Suprapubic skin (tissue), 4 donors: ENCODE measurements around the gene IGLL5.

ENCODE experiments used
- EP300 ChIP-seq: sonication (generic); formaldehyde crosslinking; IDR thresholded peaks from one replicate; pipeline ENCODE4 v1.6.1; 2017; ENCODE audit warnings: antibody characterized with exemption
- POLR2A ChIP-seq, 2 donors: fragments of 450-650 bp; IDR thresholded peaks; one replicate each; pipeline ENCODE4 v1.6.1; 2017; ENCODE audit warnings: antibody characterized with exemption in 2 of 2, mild to moderate bottlenecking in 2 of 2, moderate library complexity in 2 of 2
- POLR2AphosphoS5 ChIP-seq, 3 donors: sonication (generic); formaldehyde crosslinking; IDR thresholded peaks; one replicate each; pipeline ENCODE4 v1.6.1; 2017; ENCODE audit warnings: antibody characterized with exemption in 3 of 3
- TF ChIP-seq, protein P1 (sequence below), 2 donors: fragments of 200-600 bp in 1 of 2; fragments of 450-650 bp in 1 of 2; sonication (generic) in 1 of 2; IDR thresholded peaks; one replicate each; pipeline ENCODE4 v1.5.1; 2016 to 2019; ENCODE audit warnings: antibody characterized with exemption in 2 of 2, mild to moderate bottlenecking in 1 of 2, moderate library complexity in 1 of 2

DNA sequence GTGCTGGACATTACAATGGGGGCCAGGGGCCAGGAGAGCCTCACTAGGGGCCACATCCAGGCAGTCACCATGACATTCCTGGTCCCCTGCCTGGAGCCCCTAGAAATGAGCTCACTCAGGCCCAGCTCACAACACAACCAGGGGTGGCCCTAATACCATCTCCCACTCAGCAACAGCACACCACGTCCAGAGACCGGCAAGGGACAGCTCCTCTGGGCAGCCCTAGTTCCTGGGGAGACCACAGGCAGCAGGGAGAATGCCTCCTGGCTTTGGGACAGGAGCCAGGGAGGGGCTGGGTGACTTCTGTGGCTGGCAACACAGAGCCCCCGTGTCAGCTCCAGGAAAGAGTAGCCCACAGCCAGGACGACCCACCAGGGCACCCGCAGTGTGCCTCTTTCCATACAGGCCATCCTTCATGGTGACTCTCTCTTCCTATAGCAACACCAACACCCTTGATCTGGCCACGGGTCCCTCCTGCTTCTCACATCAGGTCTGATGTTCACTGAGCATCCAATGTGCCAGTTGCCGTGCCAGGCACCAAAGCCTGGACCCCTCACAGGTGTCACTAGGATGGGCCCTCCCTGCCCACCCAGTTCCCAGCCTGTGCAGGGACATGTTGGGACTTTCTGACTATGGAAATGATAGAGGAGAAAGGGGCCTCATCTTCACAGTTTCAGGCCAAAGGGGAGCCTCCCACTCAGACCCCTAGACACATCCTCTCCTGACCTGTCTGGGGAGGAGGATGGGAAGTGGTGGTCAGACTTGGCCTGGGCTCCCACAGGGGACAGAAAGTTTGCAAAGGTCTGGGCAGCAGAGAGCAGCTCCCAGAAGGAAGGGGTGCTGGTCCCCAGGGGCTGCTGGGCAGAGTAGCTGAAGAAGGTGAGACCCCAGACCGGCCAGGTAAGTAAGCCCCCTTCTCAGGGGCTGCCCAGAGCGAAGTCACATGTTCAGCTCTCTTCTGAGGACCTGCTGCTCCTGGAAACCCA is 43.2 kb downstream of the IGLL5 start:
- TF ChIP-seq EP300 (no peak), POLR2A (IDR thresholded peaks at IDR 0.05) (no peak), POLR2AphosphoS5 (IDR thresholded peaks at IDR 0.05) (no peak)
- TF ChIP-seq, protein P1, sequence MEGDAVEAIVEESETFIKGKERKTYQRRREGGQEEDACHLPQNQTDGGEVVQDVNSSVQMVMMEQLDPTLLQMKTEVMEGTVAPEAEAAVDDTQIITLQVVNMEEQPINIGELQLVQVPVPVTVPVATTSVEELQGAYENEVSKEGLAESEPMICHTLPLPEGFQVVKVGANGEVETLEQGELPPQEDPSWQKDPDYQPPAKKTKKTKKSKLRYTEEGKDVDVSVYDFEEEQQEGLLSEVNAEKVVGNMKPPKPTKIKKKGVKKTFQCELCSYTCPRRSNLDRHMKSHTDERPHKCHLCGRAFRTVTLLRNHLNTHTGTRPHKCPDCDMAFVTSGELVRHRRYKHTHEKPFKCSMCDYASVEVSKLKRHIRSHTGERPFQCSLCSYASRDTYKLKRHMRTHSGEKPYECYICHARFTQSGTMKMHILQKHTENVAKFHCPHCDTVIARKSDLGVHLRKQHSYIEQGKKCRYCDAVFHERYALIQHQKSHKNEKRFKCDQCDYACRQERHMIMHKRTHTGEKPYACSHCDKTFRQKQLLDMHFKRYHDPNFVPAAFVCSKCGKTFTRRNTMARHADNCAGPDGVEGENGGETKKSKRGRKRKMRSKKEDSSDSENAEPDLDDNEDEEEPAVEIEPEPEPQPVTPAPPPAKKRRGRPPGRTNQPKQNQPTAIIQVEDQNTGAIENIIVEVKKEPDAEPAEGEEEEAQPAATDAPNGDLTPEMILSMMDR (IDR thresholded peaks at IDR 0.05): no peak
